ENCODE measurements around the gene NSMCE1.

Gene NSMCE1

DNA sequence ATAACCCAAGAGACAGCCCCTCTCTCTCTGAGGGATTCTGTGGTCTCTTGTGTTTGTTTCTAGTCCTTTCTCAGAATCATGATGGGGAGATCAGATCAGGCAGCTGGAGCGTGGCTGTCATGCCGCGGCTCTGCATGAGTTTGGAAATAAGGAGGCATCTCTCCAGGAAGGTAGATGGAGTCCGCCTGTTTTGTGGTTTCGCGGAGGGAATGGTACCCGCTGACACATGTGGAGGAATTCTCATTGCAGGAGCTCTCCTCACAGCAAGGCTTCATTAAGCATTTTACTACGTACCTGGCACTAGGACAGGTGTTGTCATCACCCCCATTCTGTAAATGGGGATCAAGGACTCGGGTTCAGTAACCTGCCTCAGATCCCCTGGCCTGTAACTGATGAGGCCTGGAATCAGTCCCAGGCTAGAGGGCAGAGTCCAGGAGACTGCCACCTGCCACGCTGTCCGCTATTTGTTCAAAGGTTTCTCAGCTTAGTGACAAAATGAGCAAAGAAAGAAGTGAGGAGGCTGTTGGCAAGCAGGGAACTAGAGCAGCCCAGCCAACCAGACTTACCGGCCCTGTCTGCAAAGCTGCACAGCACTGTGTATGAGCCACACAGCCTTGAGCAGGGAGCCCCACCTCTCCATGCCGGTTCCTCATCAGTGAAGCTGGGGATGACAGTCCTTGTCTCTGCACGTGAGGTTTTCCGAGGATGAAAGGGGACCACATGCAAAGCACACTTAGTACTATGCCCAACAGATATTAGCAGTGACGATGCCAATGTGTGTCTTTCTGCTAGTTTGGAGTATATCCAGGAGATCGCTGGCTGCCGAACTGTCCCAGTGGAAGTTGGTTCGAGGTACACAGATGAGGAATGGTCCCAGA, 54.2 kb downstream of the NSMCE1 start:
- no peak overlapping the region for H3K4me3 ChIP-seq (IDR thresholded peaks at IDR 0.05; ENCODE audit: insufficient read depth, low read depth, low read length)

DNA sequence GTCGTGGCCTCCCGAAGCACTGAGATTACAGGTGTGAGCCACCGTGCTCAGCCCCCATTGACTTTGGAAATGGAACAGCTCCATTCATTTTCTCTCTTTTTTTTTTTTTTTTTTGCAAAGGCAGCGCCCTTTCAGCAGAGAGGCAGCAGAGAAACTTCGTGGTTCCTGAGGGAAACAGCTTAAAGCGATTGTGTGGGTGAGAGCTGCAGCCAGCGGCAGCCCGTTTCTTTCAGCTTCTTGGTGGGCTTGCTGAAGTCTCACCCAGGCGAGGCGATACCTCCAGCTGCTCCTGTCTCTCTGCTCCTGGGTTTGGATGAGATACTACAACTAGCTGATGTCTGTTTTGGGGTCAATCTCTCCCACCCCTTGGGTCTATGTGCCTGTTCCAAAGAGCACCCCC, 57.5 kb downstream of the NSMCE1 start:
- peaks cover 30% of the 10 kb centered on the region for H3K4me1 ChIP-seq (ENCODE audit: low read depth, poor library complexity, severe bottlenecking)
- TF ChIP-seq, protein P1, sequence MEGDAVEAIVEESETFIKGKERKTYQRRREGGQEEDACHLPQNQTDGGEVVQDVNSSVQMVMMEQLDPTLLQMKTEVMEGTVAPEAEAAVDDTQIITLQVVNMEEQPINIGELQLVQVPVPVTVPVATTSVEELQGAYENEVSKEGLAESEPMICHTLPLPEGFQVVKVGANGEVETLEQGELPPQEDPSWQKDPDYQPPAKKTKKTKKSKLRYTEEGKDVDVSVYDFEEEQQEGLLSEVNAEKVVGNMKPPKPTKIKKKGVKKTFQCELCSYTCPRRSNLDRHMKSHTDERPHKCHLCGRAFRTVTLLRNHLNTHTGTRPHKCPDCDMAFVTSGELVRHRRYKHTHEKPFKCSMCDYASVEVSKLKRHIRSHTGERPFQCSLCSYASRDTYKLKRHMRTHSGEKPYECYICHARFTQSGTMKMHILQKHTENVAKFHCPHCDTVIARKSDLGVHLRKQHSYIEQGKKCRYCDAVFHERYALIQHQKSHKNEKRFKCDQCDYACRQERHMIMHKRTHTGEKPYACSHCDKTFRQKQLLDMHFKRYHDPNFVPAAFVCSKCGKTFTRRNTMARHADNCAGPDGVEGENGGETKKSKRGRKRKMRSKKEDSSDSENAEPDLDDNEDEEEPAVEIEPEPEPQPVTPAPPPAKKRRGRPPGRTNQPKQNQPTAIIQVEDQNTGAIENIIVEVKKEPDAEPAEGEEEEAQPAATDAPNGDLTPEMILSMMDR (conservative IDR thresholded peaks at IDR 0.05; ENCODE audit: low read depth, low read length): no peak
- H3K36me3 ChIP-seq (ENCODE audit: insufficient read depth): no peaks in the 10 kb centered on the region
- H4K20me1 ChIP-seq (ENCODE audit: insufficient read depth): no peaks in the 10 kb centered on the region
- H2AFZ ChIP-seq (ENCODE audit: low read depth): no peak overlapping the region
- no peaks in the 10 kb centered on the region for H3K79me2 ChIP-seq (ENCODE audit: insufficient read depth, low read depth)
- H3K27ac ChIP-seq: no peak overlapping the region
- H3K4me2 ChIP-seq: no peak overlapping the region
- H3K27me3 ChIP-seq (ENCODE audit: insufficient read depth, low read depth): no peaks in the 10 kb centered on the region
- no peak overlapping the region for H3K9ac ChIP-seq
- no peak overlapping the region for H3K4me3 ChIP-seq (IDR thresholded peaks at IDR 0.05; ENCODE audit: insufficient read depth, low read depth, low read length)

More for the DNA sequence above, 54.2 kb downstream of the NSMCE1 start:
- Histone ChIP-seq H4K20me1 (ENCODE audit: insufficient read depth) (no peaks in the 10 kb centered on the region), H3K9ac (no peak overlapping the region), H3K4me1 (ENCODE audit: low read depth, poor library complexity, severe bottlenecking) (peaks cover 14% of the 10 kb centered on the region), H2AFZ (ENCODE audit: low read depth) (no peak overlapping the region), H3K27ac (no peak overlapping the region), H3K4me2 (no peak overlapping the region), H3K36me3 (ENCODE audit: insufficient read depth) (no peaks in the 10 kb centered on the region), H3K27me3 (ENCODE audit: insufficient read depth, low read depth) (no peaks in the 10 kb centered on the region), H3K79me2 (ENCODE audit: insufficient read depth, low read depth) (no peaks in the 10 kb centered on the region)
- TF ChIP-seq, protein P1 (conservative IDR thresholded peaks at IDR 0.05; ENCODE audit: low read depth, low read length): no peak

DNA sequence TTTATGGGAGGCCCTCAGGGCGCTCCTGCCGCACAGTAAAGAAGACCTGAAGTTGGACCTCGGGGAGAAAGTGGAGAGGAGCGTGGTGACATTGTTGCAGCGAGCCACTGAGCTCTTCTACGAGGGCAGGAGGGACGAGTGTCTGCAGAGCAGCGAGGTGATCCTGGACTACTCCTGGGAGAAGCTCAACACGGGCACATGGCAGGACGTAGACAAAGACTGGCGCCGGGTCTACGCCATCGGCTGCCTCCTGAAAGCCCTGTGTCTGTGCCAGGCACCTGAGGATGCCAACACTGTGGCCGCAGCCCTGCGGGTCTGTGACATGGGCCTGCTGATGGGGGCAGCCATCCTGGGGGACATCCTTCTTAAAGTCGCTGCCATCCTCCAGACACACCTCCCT, 58.4 kb downstream of the NSMCE1 start:
- Histone ChIP-seq H3K4me2 (no peak overlapping the region), H3K4me3 (IDR thresholded peaks at IDR 0.05; ENCODE audit: insufficient read depth, low read depth, low read length) (no peak overlapping the region), H3K4me1 (ENCODE audit: low read depth, poor library complexity, severe bottlenecking) (peaks cover 38% of the 10 kb centered on the region), H3K36me3 (ENCODE audit: insufficient read depth) (no peaks in the 10 kb centered on the region), H3K79me2 (ENCODE audit: insufficient read depth, low read depth) (no peaks in the 10 kb centered on the region), H2AFZ (ENCODE audit: low read depth) (no peak overlapping the region), H3K27ac (no peak overlapping the region), H3K27me3 (ENCODE audit: insufficient read depth, low read depth) (no peaks in the 10 kb centered on the region), H3K9ac (no peak overlapping the region), H4K20me1 (ENCODE audit: insufficient read depth) (no peaks in the 10 kb centered on the region)
- TF ChIP-seq, protein P1 (conservative IDR thresholded peaks at IDR 0.05; ENCODE audit: low read depth, low read length): no peak

DNA sequence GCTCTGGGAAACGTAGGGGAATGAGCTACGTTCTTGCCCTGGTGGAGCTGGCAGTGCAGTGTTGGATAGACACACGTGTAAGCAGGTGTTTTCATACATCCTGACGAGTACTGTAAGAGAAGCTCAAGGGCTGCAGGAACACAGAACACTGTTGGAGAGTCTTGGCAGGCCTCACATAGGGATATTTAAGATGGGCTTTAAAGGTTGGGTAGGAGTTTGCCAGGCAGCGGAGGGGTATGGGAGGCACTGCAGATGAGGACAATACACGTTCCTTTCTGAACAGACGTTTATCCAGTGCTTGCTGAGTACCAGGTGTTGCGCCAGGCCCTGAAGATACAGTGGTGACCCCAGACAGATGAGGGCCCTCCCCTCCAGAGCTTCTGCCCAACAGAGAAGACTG, 59.0 kb downstream of the NSMCE1 start:
- no peak overlapping the region for H3K27ac ChIP-seq
- H3K4me1 ChIP-seq (ENCODE audit: low read depth, poor library complexity, severe bottlenecking): peaks cover 44% of the 10 kb centered on the region
- H3K27me3 ChIP-seq (ENCODE audit: insufficient read depth, low read depth): no peaks in the 10 kb centered on the region
- TF ChIP-seq, protein P1 (conservative IDR thresholded peaks at IDR 0.05; ENCODE audit: low read depth, low read length): no peak
- H2AFZ ChIP-seq (ENCODE audit: low read depth): no peak overlapping the region
- H3K36me3 ChIP-seq (ENCODE audit: insufficient read depth): no peaks in the 10 kb centered on the region
- H3K4me2 ChIP-seq: no peak overlapping the region
- no peaks in the 10 kb centered on the region for H4K20me1 ChIP-seq (ENCODE audit: insufficient read depth)
- H3K79me2 ChIP-seq (ENCODE audit: insufficient read depth, low read depth): no peaks in the 10 kb centered on the region
- H3K4me3 ChIP-seq (IDR thresholded peaks at IDR 0.05; ENCODE audit: insufficient read depth, low read depth, low read length): no peak overlapping the region
- no peak overlapping the region for H3K9ac ChIP-seq

All from KMS-11 (cell line).